Left renal cortex interstitium (tissue), 4 donors: ENCODE measurements around the gene PALM3. TPM values are rescaled to one million over a fixed set of nuclear protein-coding genes. Genes with fewer than 3 reads are reported as not detected.
A peak's percentile ranks its signal among the peaks of the same experiment; 100 is the strongest.
"Not testable (repeated sequence)": the region's sequence is repeated elsewhere in the genome, so short reads cannot be mapped to it uniquely, and the experiment has no call there.

ENCODE experiments used
- DNase-seq, 4 donors: peaks; one replicate each; pipeline ENCODE4 v3.0.0-alpha.2; 2013; ENCODE audit warnings: low read depth in 4 of 4, low spot score in 2 of 4, missing footprints in 1 of 4
- polyA plus RNA-seq, 4 donors: library from polyadenylated mRNA; unstranded; fragments of 120-200 nt; gene quantifications; one replicate each; pipeline ENCODE4 v1.2.1, GENCODE V29; 2013; ENCODE audit not compliant: insufficient read length in 4 of 4

The PALM3 gene
- polyA plus RNA-seq, 4 donors: 18.7 to 36.9 (median 26.6) TPM

GRCh38 chr19:14039181-14039580 is 22.7 kb downstream of the PALM3 start:
- no peak for DNase-seq

GRCh38 chr19:14035706-14036105 is 26.2 kb downstream of the PALM3 start:
- no peak for DNase-seq

- not testable (repeated sequence) for DNase-seq
These were observed 26.7 kb downstream of the PALM3 start for GRCh38 chr19:14035159-14035558.

GRCh38 chr19:14033946-14034345 is 27.9 kb downstream of the PALM3 start:
- no peak for DNase-seq

- peak in 2 of 4 donors; percentile 41 to 56 for DNase-seq
These were observed 30.0 kb downstream of the PALM3 start, which contains the start of gene IL27RA for GRCh38 chr19:14031719-14032480. Gene IL27RA, plus strand, starts transcription at chr19:14031762. Its CDS starts 111 bp downstream, at chr19:14031873.

- no peak for DNase-seq
These were observed 30.7 kb downstream of the PALM3 start for GRCh38 chr19:14030997-14031718.

GRCh38 chr19:14028901-14029300 is 33.0 kb downstream of the PALM3 start:
- no peak for DNase-seq

GRCh38 chr19:14027856-14028450 is 33.9 kb downstream of the PALM3 start, which contains the start of gene RLN3:
Gene RLN3, plus strand, starts transcription at chr19:14028148. Its CDS starts 57 bp downstream, at chr19:14028205.
- DNase-seq: no peak

GRCh38 chr19:14026652-14027192 is 35.2 kb downstream of the PALM3 start:
- not testable (repeated sequence) for DNase-seq

GRCh38 chr19:14023404-14024235 is 38.3 kb downstream of the PALM3 start:
- DNase-seq: no peak

- DNase-seq: no peak
These were observed 39.4 kb downstream of the PALM3 start for GRCh38 chr19:14022469-14022868.

GRCh38 chr19:14021474-14021873 is 40.4 kb downstream of the PALM3 start:
- no peak for DNase-seq

- DNase-seq: not testable (repeated sequence)
These were observed 42.1 kb downstream of the PALM3 start for GRCh38 chr19:14019739-14020138.

GRCh38 chr19:14019100-14019499 is 42.8 kb downstream of the PALM3 start:
- no peak for DNase-seq

- no peak for DNase-seq
These were observed 46.3 kb downstream of the PALM3 start for GRCh38 chr19:14015524-14016035.

GRCh38 chr19:14012378-14012915 is 49.4 kb downstream of the PALM3 start:
- no peak for DNase-seq

- peak in 1 of 4 donors; percentile 87 for DNase-seq
These were observed 54.9 kb downstream of the PALM3 start for GRCh38 chr19:14006766-14007562.

- peak; percentile 97 to 99 (median 98) for DNase-seq
These were observed 55.7 kb downstream of the PALM3 start, which contains the start of gene RFX1 for GRCh38 chr19:14006085-14006765. Gene RFX1, minus strand, starts transcription at chr19:14006320. Its CDS starts 12,477 bp downstream, at chr19:13993843.
